Upper lobe of left lung (tissue), 6 donors: ENCODE results near the gene DEFB131B. TPM values are rescaled to one million over a fixed set of nuclear protein-coding genes. Genes with fewer than 3 reads are reported as not detected.
A peak's percentile ranks its signal among the peaks of the same experiment; 100 is the strongest.
"Not testable (repeated sequence)": the region's sequence is repeated elsewhere in the genome, so short reads cannot be mapped to it uniquely, and the experiment has no call there.

Experiments used
- ATAC-seq, 2 donors: fragments of 200-7000 bp; cut with Tn5 transposase; one replicate each; pipeline ENCODE4 v1.9.1; 2022; ENCODE audit warnings: mild to moderate bottlenecking in 2 of 2, moderate library complexity in 2 of 2; ENCODE audit not compliant: low FRiP score in 2 of 2
- DNase-seq, 2 donors: peaks; one replicate each; pipeline ENCODE4 v3.0.0-alpha.2; 2019 to 2020
- H3K27ac ChIP-seq, 4 donors: fragments of 200-600 bp; sonication (generic); one replicate each; pipeline ENCODE4 v1.5.1; 2016 to 2019
- H3K27me3 ChIP-seq, 4 donors: fragments of 200-600 bp; sonication (generic); one replicate each; pipeline ENCODE4 v1.5.1; 2017 to 2019
- H3K36me3 ChIP-seq, 4 donors: fragments of 200-600 bp; sonication (generic); one replicate each; pipeline ENCODE4 v1.5.1; 2016 to 2019
- H3K4me1 ChIP-seq, 4 donors: fragments of 200-600 bp; sonication (generic); one replicate each; pipeline ENCODE4 v1.5.1; 2018 to 2019
- H3K4me3 ChIP-seq, 4 donors: fragments of 200-600 bp; sonication (generic); one replicate each; pipeline ENCODE4 v1.5.1; 2017 to 2019; ENCODE audit warnings: mild to moderate bottlenecking in 2 of 4, moderate library complexity in 1 of 4
- H3K9me3 ChIP-seq, 4 donors: fragments of 200-600 bp; sonication (generic); one replicate each; pipeline ENCODE4 v1.5.1; 2018 to 2019
- WGBS, 2 donors: methylation state at CpG; one replicate each; pipeline ENCODE4 v1.1.5; 2017 to 2018; 5-methylcytosine and 5-hydroxymethylcytosine counted together
- total RNA-seq, 6 donors: library from RNA; depleted of rRNA in 4 of 6; stranded (reverse); fragments of >200 nt in 4 of 6; gene quantifications; one replicate each; pipeline versions ENCODE4 v1.1.0 to v1.2.1, GENCODE V29; 2016 to 2021
- TF ChIP-seq, protein P1 (sequence below), 6 experiments: fragments of 450-650 bp in 4 of 6; fragments of 200-600 bp in 2 of 6; sonication (generic) in 2 of 6; IDR thresholded peaks; one replicate each; pipeline ENCODE4 v1.5.1; 2016 to 2019; ENCODE audit warnings: antibody characterized with exemption in 6 of 6
- donor health status: DM: no; HTN: no; CAD: no; lungs with moderate emphysema.
- donor health status: DM: no; HTN: yes; CAD: no; lungs with severe emphysema.

The DEFB131B gene
- total RNA-seq, 6 donors from 2014 or later = not detected

DNA sequence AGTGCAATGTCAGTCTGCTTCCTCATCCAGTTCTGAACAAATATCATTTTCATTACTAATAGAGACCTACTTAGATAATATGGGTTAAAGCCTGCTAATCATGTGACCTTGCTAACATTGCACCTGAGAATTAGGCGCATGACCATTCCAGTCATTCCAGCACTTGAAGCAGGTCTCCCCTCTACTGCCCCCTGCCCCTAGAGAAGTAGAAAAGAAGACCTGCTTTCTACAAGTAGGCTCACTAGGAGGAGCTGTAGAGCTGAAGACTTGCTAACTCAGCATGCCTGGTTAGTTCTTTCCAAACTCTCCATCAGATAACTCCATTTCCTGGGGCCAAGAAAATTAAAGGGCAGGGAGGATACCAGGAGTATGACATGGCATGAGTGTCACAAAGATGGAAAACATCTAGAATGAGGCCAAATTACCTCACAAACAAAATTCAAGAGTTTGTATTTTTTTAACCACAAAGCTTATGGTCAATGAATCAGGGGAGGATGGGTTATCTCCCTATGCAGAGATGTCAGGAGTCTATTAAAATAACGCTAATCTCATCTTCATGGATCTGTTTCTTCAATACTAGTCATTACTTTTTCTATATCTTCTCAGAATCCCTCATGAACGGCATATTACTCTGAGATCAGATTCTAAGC is 14.2 kb upstream of the DEFB131B start:
- H3K4me3 ChIP-seq, H3K9me3 ChIP-seq, H3K27ac ChIP-seq, H3K27me3 ChIP-seq, DNase-seq, H3K36me3 ChIP-seq, H3K4me1 ChIP-seq: not testable (repeated sequence)
- peak; percentile 53 to 73 for ATAC-seq
- 55 to 65% methylated on average over 3 of the region's 3 CpGs for WGBS, 2 donors
- TF ChIP-seq, protein P1, sequence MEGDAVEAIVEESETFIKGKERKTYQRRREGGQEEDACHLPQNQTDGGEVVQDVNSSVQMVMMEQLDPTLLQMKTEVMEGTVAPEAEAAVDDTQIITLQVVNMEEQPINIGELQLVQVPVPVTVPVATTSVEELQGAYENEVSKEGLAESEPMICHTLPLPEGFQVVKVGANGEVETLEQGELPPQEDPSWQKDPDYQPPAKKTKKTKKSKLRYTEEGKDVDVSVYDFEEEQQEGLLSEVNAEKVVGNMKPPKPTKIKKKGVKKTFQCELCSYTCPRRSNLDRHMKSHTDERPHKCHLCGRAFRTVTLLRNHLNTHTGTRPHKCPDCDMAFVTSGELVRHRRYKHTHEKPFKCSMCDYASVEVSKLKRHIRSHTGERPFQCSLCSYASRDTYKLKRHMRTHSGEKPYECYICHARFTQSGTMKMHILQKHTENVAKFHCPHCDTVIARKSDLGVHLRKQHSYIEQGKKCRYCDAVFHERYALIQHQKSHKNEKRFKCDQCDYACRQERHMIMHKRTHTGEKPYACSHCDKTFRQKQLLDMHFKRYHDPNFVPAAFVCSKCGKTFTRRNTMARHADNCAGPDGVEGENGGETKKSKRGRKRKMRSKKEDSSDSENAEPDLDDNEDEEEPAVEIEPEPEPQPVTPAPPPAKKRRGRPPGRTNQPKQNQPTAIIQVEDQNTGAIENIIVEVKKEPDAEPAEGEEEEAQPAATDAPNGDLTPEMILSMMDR (IDR thresholded peaks at IDR 0.05) = peak in 4 of 6 experiments; percentile 16 to 52 (median 44)

DNA sequence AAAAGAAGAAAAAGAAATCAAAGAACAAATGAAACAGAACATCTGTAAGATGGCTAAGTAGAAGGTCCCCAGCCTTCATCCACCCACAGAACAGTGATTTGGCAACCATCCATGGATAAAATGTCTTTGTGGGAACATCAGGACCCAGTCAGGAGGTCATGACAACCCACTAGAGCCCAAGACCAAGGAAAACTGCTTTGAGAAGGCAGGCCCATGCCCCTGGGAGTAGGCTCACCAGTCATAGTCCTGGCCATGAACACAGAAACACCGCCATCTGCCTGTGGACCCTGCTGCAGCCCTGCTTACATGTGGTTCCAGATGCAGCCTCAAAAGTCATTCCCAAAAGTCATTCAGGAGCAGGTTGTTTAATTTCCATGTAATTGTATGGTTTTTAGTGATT is 11.0 kb upstream of the DEFB131B start:
- H3K27ac ChIP-seq, DNase-seq, H3K4me1 ChIP-seq, H3K27me3 ChIP-seq, ATAC-seq, H3K4me3 ChIP-seq, H3K9me3 ChIP-seq, H3K36me3 ChIP-seq: not testable (repeated sequence)
- WGBS, 2 donors = 100% methylated on average over 1 of the region's 1 CpG

DNA sequence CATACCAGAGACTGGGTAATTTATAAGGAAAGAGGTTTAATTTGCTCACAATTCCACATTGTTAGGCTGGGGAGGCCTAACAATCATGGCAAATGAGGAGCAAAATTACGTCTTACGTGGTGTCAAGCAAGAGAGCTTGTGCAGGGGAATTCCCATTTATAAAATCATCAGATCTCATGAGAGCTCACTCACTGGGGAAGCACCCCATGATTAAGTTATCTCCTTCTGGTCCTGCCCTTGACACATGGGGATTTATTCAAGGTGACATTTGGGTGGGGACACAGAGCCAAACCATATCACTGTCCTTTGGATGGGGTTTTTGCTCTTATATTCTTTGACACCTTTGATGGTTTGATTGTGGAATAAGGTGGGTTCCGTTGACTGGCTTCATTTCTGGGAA is 8.3 kb upstream of the DEFB131B start:
- H3K36me3 ChIP-seq, H3K4me3 ChIP-seq, DNase-seq, ATAC-seq, H3K4me1 ChIP-seq, H3K9me3 ChIP-seq, H3K27ac ChIP-seq, H3K27me3 ChIP-seq: not testable (repeated sequence)
- 90 to 100% methylated on average over 3 of the region's 3 CpGs for WGBS, 2 donors

DNA sequence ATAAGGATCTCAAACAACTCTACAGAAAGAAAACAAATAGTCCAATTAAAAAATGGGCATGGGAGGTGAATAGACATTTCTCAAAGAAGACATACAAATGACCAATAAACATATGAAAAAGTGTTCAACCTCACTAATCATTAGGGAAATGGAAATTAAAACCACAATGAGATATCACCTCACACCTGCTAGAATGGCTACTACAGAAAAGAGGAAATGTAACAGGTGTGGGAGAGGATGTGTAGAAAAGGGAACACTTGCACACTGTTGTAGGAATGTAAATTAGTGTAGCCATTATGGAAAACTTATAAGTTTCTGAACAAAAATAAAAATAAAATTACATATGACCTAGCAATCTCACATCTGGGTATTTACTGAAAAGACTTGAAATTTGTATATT is 7.6 kb upstream of the DEFB131B start:
- H3K27ac ChIP-seq, H3K27me3 ChIP-seq, ATAC-seq, H3K4me1 ChIP-seq, H3K36me3 ChIP-seq, H3K9me3 ChIP-seq, H3K4me3 ChIP-seq, DNase-seq: not testable (repeated sequence)

DNA sequence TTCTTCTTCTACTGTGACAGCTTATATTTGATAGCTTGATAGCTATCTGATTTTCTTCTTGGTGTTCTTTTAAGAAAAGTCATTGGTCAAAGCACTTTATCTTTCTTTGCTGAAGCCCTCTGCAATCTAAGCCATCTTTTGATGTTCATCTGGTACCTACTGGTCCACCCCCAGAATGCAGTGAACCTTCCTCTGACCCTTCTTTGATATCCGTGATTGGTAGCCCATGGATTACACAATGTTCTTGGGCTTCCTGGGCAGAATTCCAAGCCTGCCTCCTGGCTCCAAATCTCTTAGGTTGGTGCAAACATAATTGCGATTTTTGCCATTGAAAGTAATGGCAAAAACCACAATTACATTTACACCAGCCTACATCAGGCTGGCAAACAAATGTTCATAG is 2.0 kb upstream of the DEFB131B start:
- WGBS, 2 donors = 45 to 54% methylated on average over 2 of the region's 2 CpGs
- not testable (repeated sequence) for ATAC-seq, H3K27me3 ChIP-seq, H3K4me3 ChIP-seq, H3K36me3 ChIP-seq, H3K9me3 ChIP-seq, H3K4me1 ChIP-seq, H3K27ac ChIP-seq, DNase-seq

DNA sequence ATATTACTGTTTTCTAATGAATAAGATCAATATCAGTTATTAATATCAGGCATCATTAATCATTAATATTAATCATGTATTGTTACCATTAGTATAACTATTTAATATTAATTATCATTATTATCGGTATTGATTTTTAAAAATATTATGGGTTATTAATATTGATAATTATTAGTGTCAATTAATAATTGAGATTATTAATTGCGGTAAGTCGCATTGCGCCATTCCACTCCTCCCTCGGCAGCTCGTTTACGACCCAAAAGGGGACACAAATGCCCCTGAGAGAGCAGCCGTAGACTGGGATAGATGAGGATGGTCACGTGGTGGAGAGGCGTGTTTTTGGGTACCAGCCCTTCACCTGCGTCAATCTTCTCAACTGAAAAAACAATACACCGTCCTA is 7.6 kb downstream of the DEFB131B start:
- not testable (repeated sequence) for ATAC-seq, H3K27ac ChIP-seq, H3K36me3 ChIP-seq, H3K4me1 ChIP-seq, H3K9me3 ChIP-seq, DNase-seq, H3K4me3 ChIP-seq, H3K27me3 ChIP-seq
- WGBS, 2 donors = 95 to 97% methylated on average over 12 of the region's 12 CpGs

DNA sequence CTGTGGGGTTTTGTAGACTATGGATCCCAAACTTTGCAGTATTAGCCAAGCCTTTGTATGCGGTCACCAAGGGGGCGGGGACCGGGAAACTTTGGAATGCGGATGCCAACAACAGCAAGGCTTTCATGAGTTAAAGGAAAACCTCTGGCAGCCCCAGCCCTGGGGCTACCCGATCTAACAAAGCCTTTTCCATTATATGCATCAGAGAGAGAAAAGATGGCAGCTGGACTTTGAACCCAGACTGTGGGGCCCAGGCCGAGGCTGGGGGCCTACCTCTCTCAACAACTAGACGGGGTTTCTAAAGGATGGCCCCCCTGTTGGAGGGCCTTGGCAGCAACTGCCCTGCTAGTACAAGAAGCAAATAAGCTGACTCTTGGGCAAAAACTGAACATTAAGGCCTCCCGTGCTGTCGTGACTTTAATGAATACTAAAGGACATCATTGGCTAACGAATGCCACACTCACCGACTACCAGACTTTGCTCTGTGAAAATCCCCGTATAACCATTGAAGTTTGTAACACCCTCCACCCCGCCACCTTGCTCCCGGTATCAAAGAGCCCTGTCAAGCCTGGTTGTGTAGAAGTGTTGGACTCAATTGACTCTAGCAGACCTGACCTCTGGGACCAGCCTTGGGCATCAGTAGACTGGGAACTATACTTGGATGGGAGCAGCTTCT is 10.2 kb downstream of the DEFB131B start:
- not testable (repeated sequence) for H3K36me3 ChIP-seq, DNase-seq, H3K4me3 ChIP-seq, H3K27me3 ChIP-seq, H3K27ac ChIP-seq, H3K9me3 ChIP-seq, ATAC-seq, H3K4me1 ChIP-seq
- WGBS, 2 donors = 93 to 94% methylated on average over 14 of the region's 14 CpGs

DNA sequence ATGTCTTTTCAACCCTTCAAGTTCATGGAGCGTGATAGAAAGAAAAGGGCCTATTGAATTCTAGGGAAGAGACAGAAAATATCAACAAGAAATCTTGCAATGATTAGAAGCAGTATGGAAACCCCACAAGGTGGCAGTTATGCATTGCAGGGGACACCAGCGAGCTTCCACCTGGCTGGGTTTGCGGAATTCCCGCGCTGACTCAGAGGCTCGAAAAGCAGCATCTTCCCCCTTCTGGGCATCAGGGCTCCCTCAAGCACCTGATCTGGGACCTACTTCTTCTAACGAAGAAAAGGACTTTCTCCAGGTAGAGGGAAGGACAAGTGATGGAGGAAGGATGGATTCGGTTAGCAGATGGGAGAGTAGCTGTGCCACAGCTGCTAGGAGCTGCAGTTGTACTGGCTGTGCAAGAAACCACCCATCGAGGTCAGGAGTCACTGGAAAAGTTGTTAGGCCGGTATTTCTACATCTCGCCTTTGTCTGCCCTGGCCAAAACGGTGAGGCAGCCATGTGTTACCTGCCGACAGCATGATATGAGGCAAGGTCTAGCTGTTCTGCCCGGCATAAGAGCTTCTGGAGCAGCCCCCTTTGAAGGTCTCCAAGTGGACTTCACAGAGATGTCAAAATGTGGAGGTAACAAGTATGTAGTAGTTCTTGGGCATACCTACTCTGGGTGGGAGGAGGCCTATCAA is 11.1 kb downstream of the DEFB131B start:
- H3K4me1 ChIP-seq, H3K36me3 ChIP-seq, H3K4me3 ChIP-seq, DNase-seq, ATAC-seq, H3K27ac ChIP-seq, H3K27me3 ChIP-seq, H3K9me3 ChIP-seq: not testable (repeated sequence)
- WGBS, 2 donors = 86 to 90% methylated on average over 10 to 14 of the region's 14 CpGs
